Stimulated activated CD8-positive, alpha-beta memory T cell treated with anti-CD3 and anti-CD28 coated beads, Interleukin-15, amount 100 ng/mL, for 24 hours (primary cell): ENCODE measurements around the gene TNS1.

ENCODE experiments used
- DNase-seq: peaks from one replicate; pipeline ENCODE4 v3.0.0-alpha.2; 2020; ENCODE audit warnings: low read depth

Gene TNS1

GRCh38 chr2:217929757-217930707, 72.8 kb downstream of the TNS1 start:
- no peak for DNase-seq

- no peak for DNase-seq
Measured at GRCh38 chr2:217929272-217929671, 73.5 kb downstream of the TNS1 start.

GRCh38 chr2:217928324-217929181, 74.2 kb downstream of the TNS1 start:
- no peak for DNase-seq

GRCh38 chr2:217927601-217928323, 75.0 kb downstream of the TNS1 start:
- DNase-seq, result no peak

GRCh38 chr2:217926801-217927200, 76.0 kb downstream of the TNS1 start:
- DNase-seq, result no peak

- no peak for DNase-seq
Measured at GRCh38 chr2:217924346-217924901, 78.4 kb downstream of the TNS1 start.

GRCh38 chr2:217923007-217923686, 79.6 kb downstream of the TNS1 start:
- DNase-seq, result no peak

GRCh38 chr2:217922101-217923006, 80.4 kb downstream of the TNS1 start:
- no peak for DNase-seq

- DNase-seq, result no peak
Measured at GRCh38 chr2:217920879-217921603, 81.8 kb downstream of the TNS1 start.

- DNase-seq, result no peak
Measured at GRCh38 chr2:217919781-217920351, 82.9 kb downstream of the TNS1 start.

- no peak for DNase-seq
Measured at GRCh38 chr2:217919204-217919603, 83.6 kb downstream of the TNS1 start.

- no peak for DNase-seq
Measured at GRCh38 chr2:217918308-217919024, 84.3 kb downstream of the TNS1 start.

- DNase-seq, result no peak
Measured at GRCh38 chr2:217916504-217917254, 86.1 kb downstream of the TNS1 start.

GRCh38 chr2:217915706-217916105, 87.1 kb downstream of the TNS1 start:
- no peak for DNase-seq

GRCh38 chr2:217914878-217915277, 87.9 kb downstream of the TNS1 start:
- no peak for DNase-seq

- DNase-seq, result no peak
Measured at GRCh38 chr2:217914078-217914477, 88.7 kb downstream of the TNS1 start.

- DNase-seq, result no peak
Measured at GRCh38 chr2:217913436-217913835, 89.4 kb downstream of the TNS1 start.
